WTC11 (cell line): ENCODE measurements around the gene KIF6.

Experiments used
- CTCF ChIP-seq: fragments of 200-600 bp; IDR thresholded peaks from 2 replicates; pipeline ENCODE4 v1.8.0; 2022; ENCODE audit warnings: antibody characterized with exemption
- HMGXB4 ChIP-seq: sonication (generic); formaldehyde crosslinking; IDR thresholded peaks from 2 replicates; pipeline ENCODE4 v1.8.1; 2023; ENCODE audit warnings: mild to moderate bottlenecking, moderate library complexity, missing genetic modification reagents
- JUN ChIP-seq: sonication (generic); formaldehyde crosslinking; IDR thresholded peaks from 2 replicates; pipeline ENCODE4 v1.8.0; 2023; ENCODE audit warnings: mild to moderate bottlenecking, missing genetic modification reagents
- MYBL2 ChIP-seq: sonication (generic); formaldehyde crosslinking; IDR thresholded peaks from 2 replicates; pipeline ENCODE4 v1.8.1; 2023; ENCODE audit warnings: mild to moderate bottlenecking, moderate library complexity, missing genetic modification reagents
- NR2C2 ChIP-seq: sonication (generic); formaldehyde crosslinking; IDR thresholded peaks from 2 replicates; pipeline ENCODE4 v1.8.0; 2022; ENCODE audit warnings: mild to moderate bottlenecking, missing genetic modification reagents
- PREB ChIP-seq: sonication (generic); formaldehyde crosslinking; IDR thresholded peaks from 2 replicates; pipeline ENCODE4 v1.8.1; 2022; ENCODE audit warnings: mild to moderate bottlenecking, missing genetic modification reagents, moderate library complexity, borderline replicate concordance
- PRRX2 ChIP-seq: fragments of 250-450 bp; sonication (Bioruptor Pico); IDR thresholded peaks from 2 replicates; pipeline ENCODE4 v1.8.0; 2021; ENCODE audit warnings: mild to moderate bottlenecking
- RELA ChIP-seq: sonication (generic); formaldehyde crosslinking; IDR thresholded peaks from 2 replicates; pipeline ENCODE4 v1.8.1; 2022; ENCODE audit warnings: missing genetic modification reagents, mild to moderate bottlenecking, borderline replicate concordance
- SMAD4 ChIP-seq: sonication (generic); formaldehyde crosslinking; IDR thresholded peaks from 2 replicates; pipeline ENCODE4 v1.8.0; 2022; ENCODE audit warnings: mild to moderate bottlenecking, missing genetic modification reagents
- USF2 ChIP-seq: sonication (generic); formaldehyde crosslinking; IDR thresholded peaks from 2 replicates; pipeline ENCODE4 v1.8.1; 2023; ENCODE audit warnings: mild to moderate bottlenecking, missing genetic modification reagents, moderate library complexity
- ZNF512 ChIP-seq: sonication (generic); formaldehyde crosslinking; IDR thresholded peaks from 2 replicates; pipeline ENCODE4 v1.8.1; 2022; ENCODE audit warnings: missing genetic modification reagents, borderline replicate concordance

GRCh38 chr6:39430446-39430845 lies 294.8 kb downstream of the KIF6 start:
- TF ChIP-seq RELA (CRISPR knock-in tag) (no peak), CTCF (no peak), USF2 (CRISPR knock-in tag) (no peak), PRRX2 (no peak), PREB (no peak), JUN (CRISPR knock-in tag) (no peak), HMGXB4 (no peak), MYBL2 (CRISPR knock-in tag) (no peak), ZNF512 (CRISPR knock-in tag) (no peak), NR2C2 (no peak), SMAD4 (CRISPR knock-in tag) (no peak)
